GM15510 (cell line): Measurements from ENCODE around the gene GRB7.

ENCODE experiments used
- POLR2A ChIP-seq: IDR thresholded peaks from 3 replicates; pipeline ENCODE4 v1.6.1; 2011; ENCODE audit warnings: borderline replicate concordance; ENCODE audit not compliant: insufficient read length; ENCODE audit errors: extremely low read depth

GRB7 gene

DNA sequence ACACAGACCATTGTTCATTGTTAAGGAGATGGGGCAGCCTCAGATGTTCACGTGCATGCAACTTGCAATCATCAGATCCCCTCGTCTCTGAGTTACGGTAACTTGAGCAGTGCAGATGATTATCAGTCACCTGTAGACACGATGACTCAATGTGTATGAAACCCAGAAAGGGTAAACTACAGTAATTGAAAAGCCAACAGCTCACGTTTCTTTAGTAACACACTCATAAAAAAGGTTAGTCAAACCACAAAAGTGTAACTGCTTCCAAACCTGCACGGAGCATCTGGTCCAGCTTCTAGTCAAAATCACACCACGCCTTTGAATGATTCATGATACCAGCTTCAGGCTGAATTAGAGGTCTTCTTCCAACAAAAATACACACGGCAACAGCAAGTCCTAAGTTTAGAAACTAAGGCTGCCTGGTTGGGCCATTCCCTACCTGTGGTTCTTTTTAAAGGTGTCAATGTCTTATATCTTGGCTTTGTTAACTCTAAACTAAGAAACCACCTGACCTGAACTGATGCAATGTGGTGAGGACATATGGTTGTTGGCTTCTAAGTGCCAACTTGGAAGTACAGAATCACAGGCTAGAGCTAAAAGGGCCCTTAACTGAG lies 32.3 kb downstream of the GRB7 start:
- peak; percentile 27 for TF ChIP-seq POLR2A

DNA sequence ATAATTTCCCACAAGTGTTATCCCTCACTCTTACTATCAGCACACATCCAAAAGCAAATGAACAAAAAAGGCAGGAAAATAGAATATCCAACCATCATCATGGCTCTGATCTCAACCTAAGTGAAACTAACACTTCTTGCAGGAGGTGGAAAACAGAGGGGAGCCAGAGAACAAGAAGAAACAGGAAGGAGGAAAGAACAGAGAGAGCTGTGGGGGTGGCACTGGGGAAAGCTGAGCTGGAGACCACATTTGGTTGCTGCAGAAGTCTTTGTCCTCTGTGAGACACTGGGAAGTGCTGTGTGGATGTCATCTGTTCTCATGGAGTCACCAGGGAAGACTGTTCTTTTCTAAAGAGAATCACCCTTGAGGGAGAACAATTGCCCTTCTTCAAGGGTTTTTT lies 34.7 kb downstream of the GRB7 start:
- no peak for TF ChIP-seq POLR2A

DNA sequence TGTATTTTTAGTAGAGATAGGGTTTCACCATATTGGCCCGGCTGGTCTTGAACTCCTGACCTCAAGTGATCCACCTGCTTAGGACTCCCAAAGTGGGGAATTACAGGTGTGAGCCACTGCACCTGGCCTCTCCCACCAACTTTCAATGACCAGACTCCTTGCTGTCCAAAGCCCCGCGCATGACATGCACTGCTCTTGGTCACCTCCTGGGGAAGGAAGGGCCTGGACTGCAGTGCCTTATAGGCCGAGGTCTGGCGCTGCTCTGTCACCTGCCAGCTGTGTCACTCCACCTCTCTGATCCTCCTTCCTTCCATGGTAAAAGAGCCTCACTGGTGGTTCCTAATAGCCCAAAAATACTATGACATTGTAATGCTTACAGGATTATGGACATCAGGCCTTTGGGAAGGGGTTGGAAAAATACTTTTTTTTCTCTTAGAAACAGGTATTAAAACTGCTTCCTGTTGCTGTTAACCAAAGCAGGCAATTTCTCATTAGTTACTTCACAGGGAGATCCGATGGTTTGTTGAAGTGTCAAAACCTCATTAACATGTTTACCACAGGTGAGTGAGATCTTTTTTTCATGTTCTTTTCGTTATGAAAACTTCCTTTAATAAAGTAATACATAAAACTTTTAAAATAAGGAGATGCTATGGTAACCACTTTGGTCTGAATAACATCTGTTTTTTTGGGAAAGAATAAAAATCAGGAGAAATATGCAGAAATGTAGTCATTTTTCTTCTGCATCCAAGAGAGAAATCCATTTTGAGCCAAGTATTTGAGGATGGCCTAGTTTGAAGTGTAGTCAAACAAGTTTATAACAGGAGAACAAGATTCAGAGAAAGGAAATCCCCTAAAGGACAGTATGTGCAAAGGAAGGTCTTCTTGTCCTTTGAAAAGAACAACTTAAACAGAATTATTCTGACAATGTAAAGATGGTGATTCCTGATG lies 35.5 kb downstream of the GRB7 start:
- TF ChIP-seq POLR2A, result no peak

DNA sequence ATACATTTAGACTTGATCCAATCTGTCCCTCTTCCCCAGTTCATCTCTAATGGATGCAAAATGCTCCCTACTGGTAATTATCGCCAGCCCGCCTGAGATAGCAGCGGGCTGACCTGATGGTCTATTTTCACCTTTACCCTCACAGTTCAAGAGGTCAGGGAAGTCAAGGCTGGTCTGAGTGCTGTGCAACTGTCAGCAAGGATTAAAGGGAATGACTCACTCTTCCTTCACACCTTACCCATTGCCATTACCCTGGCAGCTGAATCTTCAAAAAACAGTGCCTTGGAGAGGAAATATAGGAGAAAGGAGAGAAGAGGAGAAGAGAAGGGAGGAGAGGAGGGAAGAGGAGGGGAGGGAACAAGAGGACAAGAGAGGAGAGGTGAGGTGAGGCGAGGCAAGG lies 36.3 kb downstream of the GRB7 start:
- TF ChIP-seq POLR2A, result no peak

DNA sequence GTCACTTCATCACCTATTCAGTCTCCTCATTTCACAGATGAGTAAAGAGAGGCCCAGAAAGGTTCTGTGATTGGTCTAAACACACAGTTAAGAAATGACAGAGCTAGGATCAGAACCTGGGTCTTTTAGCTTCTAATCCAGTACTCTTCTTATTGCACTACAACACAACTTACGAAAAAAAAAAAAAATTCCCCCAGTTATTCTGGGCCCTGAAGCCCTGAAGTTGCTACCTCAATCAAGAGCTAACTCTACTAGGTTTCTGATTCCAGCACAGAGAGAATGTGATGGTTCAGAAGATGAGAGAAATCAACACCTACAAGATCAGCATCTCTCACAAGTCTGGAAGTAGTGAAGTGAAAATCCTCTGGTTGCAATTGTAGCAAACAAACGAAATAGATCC lies 37.3 kb downstream of the GRB7 start:
- TF ChIP-seq POLR2A, result no peak

DNA sequence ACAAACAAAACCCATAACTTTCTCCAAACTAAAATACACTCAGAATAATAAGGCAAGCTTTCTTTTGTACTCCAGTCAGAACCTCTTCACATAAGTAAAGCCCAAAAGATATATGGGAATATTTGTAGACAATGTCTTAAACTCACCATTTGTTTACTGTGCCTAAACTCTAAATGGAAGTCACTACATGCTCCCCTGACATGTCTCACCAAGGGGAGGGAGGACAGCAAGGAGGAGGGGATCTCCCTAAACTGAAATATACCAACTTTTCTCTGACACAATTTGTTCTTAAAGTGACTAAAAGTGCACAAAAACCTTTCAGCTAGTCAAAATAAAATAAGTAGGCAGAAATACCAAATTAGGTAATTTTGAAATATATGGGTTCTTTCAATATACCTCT lies 38.5 kb downstream of the GRB7 start:
- no peak for TF ChIP-seq POLR2A

DNA sequence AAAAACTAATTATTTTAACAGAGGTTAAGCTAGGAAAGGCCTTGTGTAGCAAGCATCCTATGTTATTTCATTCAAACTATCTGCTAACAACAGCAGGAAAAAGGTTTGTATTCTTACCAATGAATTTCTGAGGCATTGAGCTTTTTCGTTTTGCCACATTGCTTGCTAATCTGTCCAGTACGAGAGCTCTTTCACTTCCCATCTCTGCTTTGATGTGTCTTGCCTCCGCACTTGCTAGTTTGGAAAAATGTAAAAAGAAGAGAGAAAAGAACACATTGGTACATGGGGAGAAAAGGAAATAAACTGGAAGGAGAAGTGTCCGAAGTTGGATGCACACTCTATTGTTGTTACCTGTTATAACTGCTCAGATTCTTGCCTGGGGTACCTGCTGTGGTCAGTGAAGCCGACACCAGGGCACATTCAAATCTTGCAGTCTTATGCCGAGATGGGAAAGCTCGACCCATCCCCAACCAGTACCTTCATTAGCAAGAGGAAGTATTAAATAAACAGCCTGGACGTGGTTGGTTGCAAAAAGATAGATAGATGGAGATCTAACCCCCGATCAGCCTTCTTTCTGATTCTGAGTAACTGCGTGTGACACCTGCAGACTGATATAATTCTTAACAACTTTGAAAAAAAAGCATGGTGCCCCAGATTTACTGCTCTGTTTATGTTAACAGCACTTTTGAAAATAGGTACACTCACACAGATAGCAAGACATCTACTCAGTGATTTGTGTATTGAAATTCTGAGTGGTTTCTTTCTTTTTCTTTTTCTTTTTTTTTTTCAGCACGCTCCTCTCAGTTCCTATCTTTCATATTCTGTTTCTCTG lies 40.0 kb downstream of the GRB7 start:
- TF ChIP-seq POLR2A, result peak; percentile 40

DNA sequence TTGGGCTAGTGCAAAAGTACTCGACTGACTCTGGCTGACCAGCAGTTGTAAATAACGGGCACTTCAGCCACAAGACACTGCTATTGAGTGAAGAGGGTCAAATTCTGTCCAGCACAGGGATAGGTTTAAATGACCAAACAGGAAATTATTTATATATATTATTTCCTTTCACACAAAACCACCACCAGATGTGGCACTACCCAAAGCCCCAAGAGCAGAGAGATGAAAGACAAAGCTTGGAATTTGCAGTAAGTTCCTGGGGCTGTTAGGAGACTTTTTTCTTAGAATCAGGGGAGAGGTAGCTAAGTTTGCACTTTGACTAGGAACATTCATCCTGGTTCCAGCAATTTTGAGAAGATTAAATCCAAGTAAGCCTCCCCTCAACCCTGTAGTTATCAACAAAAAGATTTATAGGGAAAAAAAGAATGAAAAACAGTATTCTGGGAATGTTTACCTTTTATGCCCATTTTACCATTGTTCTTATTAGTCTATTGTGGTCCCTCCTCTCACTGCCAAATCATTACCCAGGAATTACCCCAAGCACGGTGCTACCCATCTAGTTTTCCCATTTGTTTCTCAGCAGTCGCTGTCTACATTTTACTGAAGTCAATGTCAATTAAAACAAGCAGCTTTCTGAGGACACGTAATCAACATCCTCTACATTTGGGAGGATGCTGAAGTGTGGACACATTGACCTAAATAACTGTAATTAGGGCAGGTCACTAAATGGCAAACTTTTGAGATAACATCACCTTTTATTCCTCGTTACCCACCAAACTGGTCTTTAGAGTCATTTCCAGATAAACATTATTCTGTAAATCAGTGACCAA lies 43.5 kb downstream of the GRB7 start:
- no peak for TF ChIP-seq POLR2A

DNA sequence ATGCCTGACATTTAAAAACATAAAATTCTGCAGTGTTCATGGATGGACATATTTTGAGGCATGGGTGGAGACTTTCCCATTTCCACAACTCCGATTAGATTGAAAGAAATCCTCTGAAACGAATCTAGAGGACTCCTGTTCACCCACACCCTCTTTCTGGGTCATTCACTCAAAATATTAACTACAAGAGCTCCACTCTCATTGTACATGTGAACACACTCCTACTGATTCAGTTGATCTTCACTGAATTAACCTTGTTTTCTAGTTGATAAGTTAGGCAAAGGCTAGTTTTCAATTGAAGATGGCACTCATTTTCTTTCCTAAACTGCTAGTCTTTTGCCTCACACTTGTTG lies 44.1 kb downstream of the GRB7 start:
- TF ChIP-seq POLR2A, result no peak

DNA sequence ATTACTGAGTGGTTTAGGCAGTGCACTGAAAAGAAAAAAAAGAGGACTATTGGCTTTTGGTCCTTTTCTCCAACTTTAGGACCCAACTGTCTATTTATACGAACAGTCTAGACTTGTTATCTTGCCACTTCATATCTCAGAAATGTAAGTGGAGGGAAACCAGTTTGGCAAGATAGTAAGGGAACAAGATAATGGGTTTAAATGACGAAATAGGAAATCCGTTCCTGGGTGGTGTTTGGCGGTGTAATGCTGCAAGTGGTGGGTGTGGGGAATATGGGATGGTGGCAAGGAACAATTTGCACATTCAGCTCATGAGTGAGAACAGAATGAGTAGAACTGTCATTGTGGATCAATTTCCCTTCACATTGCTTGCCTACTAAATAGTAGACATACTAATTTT lies 44.7 kb downstream of the GRB7 start:
- no peak for TF ChIP-seq POLR2A

DNA sequence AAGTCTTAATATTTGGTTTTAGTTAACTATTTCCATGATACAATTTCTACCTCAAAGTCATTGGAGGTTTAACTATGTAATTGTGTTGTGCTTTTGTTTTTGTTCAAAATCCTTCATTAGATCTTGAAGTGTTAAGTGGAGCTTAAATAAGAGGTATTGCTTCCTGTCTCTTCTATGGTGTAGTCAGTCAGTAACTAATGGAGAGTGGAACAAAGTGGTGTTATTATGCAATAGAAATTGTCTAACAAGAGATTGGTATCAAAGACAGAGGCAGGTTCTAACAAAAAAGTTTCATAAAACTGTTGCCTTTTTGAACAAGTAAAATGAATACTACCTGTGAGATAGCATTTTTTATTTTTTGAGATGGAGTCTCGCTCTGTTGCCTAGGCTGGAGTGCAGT lies 45.2 kb downstream of the GRB7 start:
- no peak for TF ChIP-seq POLR2A

DNA sequence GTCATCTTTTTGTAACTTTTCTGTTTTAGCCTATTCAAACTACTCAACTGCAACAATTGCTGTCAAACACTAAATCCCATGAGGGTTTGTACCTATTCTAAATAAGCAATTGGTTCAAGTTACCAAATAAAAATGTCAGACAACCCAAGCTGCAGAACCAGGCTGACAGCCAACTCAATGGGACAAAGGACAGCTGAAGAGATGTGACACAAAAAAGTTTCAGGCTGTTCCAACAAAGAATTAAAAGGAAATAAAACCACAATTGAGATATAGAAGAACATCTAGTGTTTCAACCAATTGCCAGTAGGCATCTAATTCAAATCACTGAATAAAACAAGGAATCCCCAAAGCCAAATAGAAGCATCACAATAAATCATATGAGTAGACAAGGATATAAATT lies 49.3 kb downstream of the GRB7 start:
- no peak for TF ChIP-seq POLR2A

DNA sequence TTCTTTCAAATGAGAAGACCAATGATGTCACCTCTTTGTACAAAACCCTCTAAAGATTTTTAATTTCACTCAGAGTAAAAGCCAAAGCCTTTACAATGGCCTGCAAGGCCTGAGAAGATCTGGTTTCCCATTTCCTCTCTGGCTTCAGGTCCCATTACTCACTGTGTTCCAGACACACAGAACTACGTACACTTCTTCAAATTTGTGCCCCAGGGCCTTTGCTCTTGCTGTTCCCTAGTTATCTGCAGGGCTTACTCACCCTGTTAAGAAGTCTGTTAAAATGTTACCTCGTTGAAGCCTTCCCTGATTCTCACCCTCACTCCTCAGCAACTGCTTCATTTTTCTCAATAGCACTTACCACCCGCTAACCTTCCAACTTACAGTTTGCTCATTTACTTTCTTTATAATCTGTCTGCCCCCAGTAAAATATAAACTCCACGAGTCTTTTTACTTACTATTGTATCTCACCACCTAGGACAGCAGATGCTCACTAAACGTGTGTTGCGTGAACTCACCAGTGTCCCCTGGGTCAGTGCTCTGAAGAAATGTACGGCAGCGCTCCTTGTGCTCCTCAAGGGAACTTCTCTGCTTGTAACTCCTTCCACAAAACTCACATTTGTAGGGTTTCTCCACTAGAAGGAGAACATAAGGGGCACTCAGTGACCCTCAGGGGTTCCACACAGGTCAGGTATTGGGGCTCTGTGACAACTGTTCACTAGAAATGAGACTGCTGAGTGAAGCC lies 50.2 kb downstream of the GRB7 start:
- no peak for TF ChIP-seq POLR2A
